ENCODE measurements around the gene ANKRD1.
"Not testable (repeated sequence)": the region's sequence is repeated elsewhere in the genome, so short reads cannot be mapped to it uniquely, and the experiment has no call there.

Gene ANKRD1

GRCh38 chr10:90920986-90921666 is at the start of gene ANKRD1:
Gene ANKRD1, minus strand, starts transcription at chr10:90921087. Its CDS starts 60 bp downstream, at chr10:90921027.
- DNase-seq = no peak

GRCh38 chr10:90969947-90970673 is 49.2 kb upstream of the ANKRD1 start:
- DNase-seq = no peak

- DNase-seq = no peak
These were observed 48.2 kb upstream of the ANKRD1 start for GRCh38 chr10:90969121-90969534.

GRCh38 chr10:90968328-90969081 is 47.6 kb upstream of the ANKRD1 start:
- DNase-seq = no peak

GRCh38 chr10:90967865-90968264 is 47.0 kb upstream of the ANKRD1 start:
- DNase-seq = no peak

GRCh38 chr10:90966146-90966545 is 45.3 kb upstream of the ANKRD1 start:
- no peak for DNase-seq

- DNase-seq = no peak
These were observed 44.8 kb upstream of the ANKRD1 start for GRCh38 chr10:90965720-90966119.

GRCh38 chr10:90964781-90965465 is 44.0 kb upstream of the ANKRD1 start:
- no peak for DNase-seq

GRCh38 chr10:90963331-90963730 is 42.4 kb upstream of the ANKRD1 start:
- DNase-seq = no peak

- no peak for DNase-seq
These were observed 39.5 kb upstream of the ANKRD1 start for GRCh38 chr10:90960355-90960814.

GRCh38 chr10:90959826-90960225 is 38.9 kb upstream of the ANKRD1 start:
- DNase-seq = no peak

- DNase-seq = no peak
These were observed 37.9 kb upstream of the ANKRD1 start for GRCh38 chr10:90958781-90959180.

GRCh38 chr10:90947030-90947960 is 26.4 kb upstream of the ANKRD1 start:
- no peak for DNase-seq

- no peak for DNase-seq
These were observed 24.7 kb upstream of the ANKRD1 start for GRCh38 chr10:90945491-90946070.

GRCh38 chr10:90944749-90945148 is 23.9 kb upstream of the ANKRD1 start:
- no peak for DNase-seq

GRCh38 chr10:90942980-90943379 is 22.1 kb upstream of the ANKRD1 start:
- DNase-seq = not testable (repeated sequence)

GRCh38 chr10:90939648-90940047 is 18.8 kb upstream of the ANKRD1 start:
- DNase-seq = no peak

- DNase-seq = no peak
These were observed 18.2 kb upstream of the ANKRD1 start for GRCh38 chr10:90939116-90939515.

- no peak for DNase-seq
These were observed 16.9 kb upstream of the ANKRD1 start for GRCh38 chr10:90937645-90938258.

GRCh38 chr10:90936276-90936659 is 15.4 kb upstream of the ANKRD1 start:
- no peak for DNase-seq

Data from stimulated activated CD4-positive, alpha-beta T cell treated with anti-CD3 and anti-CD28 coated beads, Interleukin-12 subunit alpha, Interleukin-12 subunit beta, amount 100 ng/mL, for 4 hours (primary cell).